OCI-LY3 (cell line): Measurements from ENCODE around the gene CELF4.

Experiments used
- H2AFZ ChIP-seq: fragments of 200-600, 300-600 bp; shearing (Covaris generic); 2 replicates; pipeline ENCODE4 v1.6.0; 2014; ENCODE audit warnings: antibody characterized with exemption, low read depth, low read length
- H3K27ac ChIP-seq: fragments of 200-600, 300-600 bp; sonication (generic); 2 replicates; pipeline ENCODE4 v1.5.1; 2014; ENCODE audit warnings: mild to moderate bottlenecking, low read length, moderate library complexity, mixed read lengths
- H3K27me3 ChIP-seq: fragments of 200-600, 300-600 bp; sonication (generic); 2 replicates; pipeline ENCODE4 v1.6.1; 2014; ENCODE audit warnings: low read depth, low read length, mixed read lengths
- H3K36me3 ChIP-seq: fragments of 200-600, 300-600 bp; sonication (generic); replicated peaks from 2 replicates; pipeline ENCODE3; 2014; ENCODE audit warnings: low read depth, low read length, mixed read lengths
- H3K4me1 ChIP-seq: fragments of 300-600, 200-600 bp; sonication (generic); 2 replicates; pipeline ENCODE4 v1.6.1; 2014; ENCODE audit warnings: low read length, mixed read lengths
- H3K4me2 ChIP-seq: fragments of 200-600, 300-600 bp; sonication (generic); 2 replicates; pipeline ENCODE4 v1.6.1; 2014; ENCODE audit warnings: low read length, mixed read lengths
- H3K4me3 ChIP-seq: fragments of 300-600, 200-600 bp; sonication (generic); 2 replicates; pipeline ENCODE4 v1.5.1; 2014; ENCODE audit warnings: antibody characterized with exemption, mild to moderate bottlenecking, low read length, moderate library complexity
- H3K79me2 ChIP-seq: fragments of 300-600, 200-600 bp; shearing (Covaris generic); 2 replicates; pipeline ENCODE4 v1.6.1; 2014; ENCODE audit warnings: mild to moderate bottlenecking, low read length, mixed read lengths
- H3K9ac ChIP-seq: fragments of 300-600, 200-600 bp; shearing (Covaris generic); 2 replicates; pipeline ENCODE4 v1.6.0; 2014; ENCODE audit warnings: mild to moderate bottlenecking, low read length, moderate library complexity
- H3K9me3 ChIP-seq: fragments of 200-600, 300-600 bp; shearing (Covaris generic); 2 replicates; pipeline ENCODE4 v1.6.1; 2014; ENCODE audit warnings: low read length, mixed read lengths; ENCODE audit not compliant: insufficient read depth
- H4K20me1 ChIP-seq: fragments of 200-600, 300-600 bp; sonication (generic); 2 replicates; pipeline ENCODE4 v1.6.1; 2016; ENCODE audit warnings: low read length, mixed read lengths; ENCODE audit not compliant: insufficient read depth
- EZH2phosphoT487 ChIP-seq: fragments of 200-600 bp; shearing (Covaris generic); IDR thresholded peaks from 2 replicates; pipeline ENCODE4 v1.6.1; 2018; ENCODE audit warnings: antibody characterized with exemption, mixed run types, low read depth
- TF ChIP-seq, protein P1 (sequence below): fragments of 200-600, 300-600 bp; sonication (generic); IDR thresholded peaks from 2 replicates; pipeline ENCODE4 v1.5.1; 2014; ENCODE audit warnings: antibody characterized with exemption, low read length, low read depth

The CELF4 gene

DNA sequence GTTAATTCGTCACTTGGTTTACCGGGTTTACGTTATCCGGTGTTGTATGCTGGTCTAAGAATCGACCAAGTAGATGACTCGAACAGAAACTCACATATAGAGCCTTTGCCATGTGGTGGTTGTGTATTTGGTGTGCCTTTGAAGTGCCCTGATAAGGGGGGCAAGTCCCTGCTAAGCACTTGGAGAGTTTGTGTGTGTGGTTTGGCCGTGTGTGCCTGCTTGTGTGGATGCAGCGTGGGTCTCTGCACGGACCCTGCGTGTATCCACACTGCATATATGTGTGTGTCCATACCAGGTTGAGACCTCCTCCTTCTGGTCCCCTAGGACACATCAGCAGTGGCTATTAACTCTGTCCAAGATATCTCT lies 2.4 kb upstream of the CELF4 start:
- H3K4me1 ChIP-seq, result no peaks in the 10 kb centered on the region
- H3K9ac ChIP-seq, result no peak overlapping the region
- H3K27me3 ChIP-seq, result no peaks in the 10 kb centered on the region
- H3K4me2 ChIP-seq, result no peak overlapping the region
- H3K27ac ChIP-seq, result no peak overlapping the region
- no peaks in the 10 kb centered on the region for H3K79me2 ChIP-seq
- no peak overlapping the region for H2AFZ ChIP-seq
- no peak for TF ChIP-seq EZH2phosphoT487
- TF ChIP-seq, protein P1, sequence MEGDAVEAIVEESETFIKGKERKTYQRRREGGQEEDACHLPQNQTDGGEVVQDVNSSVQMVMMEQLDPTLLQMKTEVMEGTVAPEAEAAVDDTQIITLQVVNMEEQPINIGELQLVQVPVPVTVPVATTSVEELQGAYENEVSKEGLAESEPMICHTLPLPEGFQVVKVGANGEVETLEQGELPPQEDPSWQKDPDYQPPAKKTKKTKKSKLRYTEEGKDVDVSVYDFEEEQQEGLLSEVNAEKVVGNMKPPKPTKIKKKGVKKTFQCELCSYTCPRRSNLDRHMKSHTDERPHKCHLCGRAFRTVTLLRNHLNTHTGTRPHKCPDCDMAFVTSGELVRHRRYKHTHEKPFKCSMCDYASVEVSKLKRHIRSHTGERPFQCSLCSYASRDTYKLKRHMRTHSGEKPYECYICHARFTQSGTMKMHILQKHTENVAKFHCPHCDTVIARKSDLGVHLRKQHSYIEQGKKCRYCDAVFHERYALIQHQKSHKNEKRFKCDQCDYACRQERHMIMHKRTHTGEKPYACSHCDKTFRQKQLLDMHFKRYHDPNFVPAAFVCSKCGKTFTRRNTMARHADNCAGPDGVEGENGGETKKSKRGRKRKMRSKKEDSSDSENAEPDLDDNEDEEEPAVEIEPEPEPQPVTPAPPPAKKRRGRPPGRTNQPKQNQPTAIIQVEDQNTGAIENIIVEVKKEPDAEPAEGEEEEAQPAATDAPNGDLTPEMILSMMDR, result no peak
- H4K20me1 ChIP-seq, result no peaks in the 10 kb centered on the region
- H3K36me3 ChIP-seq, result no peaks in the 10 kb centered on the region
- H3K9me3 ChIP-seq, result no peaks in the 10 kb centered on the region
- H3K4me3 ChIP-seq, result no peak overlapping the region

GRCh38 chr18:37567061-37567993 lies 1.7 kb upstream of the CELF4 start:
- H3K4me1 ChIP-seq, result no peaks in the 10 kb centered on the region
- no peak overlapping the region for H3K4me2 ChIP-seq
- no peak overlapping the region for H3K9ac ChIP-seq
- H2AFZ ChIP-seq, result no peak overlapping the region
- no peaks in the 10 kb centered on the region for H3K9me3 ChIP-seq
- no peaks in the 10 kb centered on the region for H3K27me3 ChIP-seq
- no peaks in the 10 kb centered on the region for H3K36me3 ChIP-seq
- H3K4me3 ChIP-seq, result no peak overlapping the region
- no peaks in the 10 kb centered on the region for H4K20me1 ChIP-seq
- TF ChIP-seq EZH2phosphoT487, result no peak
- TF ChIP-seq, protein P1, result no peak
- H3K27ac ChIP-seq, result no peak overlapping the region
- H3K79me2 ChIP-seq, result no peaks in the 10 kb centered on the region

DNA sequence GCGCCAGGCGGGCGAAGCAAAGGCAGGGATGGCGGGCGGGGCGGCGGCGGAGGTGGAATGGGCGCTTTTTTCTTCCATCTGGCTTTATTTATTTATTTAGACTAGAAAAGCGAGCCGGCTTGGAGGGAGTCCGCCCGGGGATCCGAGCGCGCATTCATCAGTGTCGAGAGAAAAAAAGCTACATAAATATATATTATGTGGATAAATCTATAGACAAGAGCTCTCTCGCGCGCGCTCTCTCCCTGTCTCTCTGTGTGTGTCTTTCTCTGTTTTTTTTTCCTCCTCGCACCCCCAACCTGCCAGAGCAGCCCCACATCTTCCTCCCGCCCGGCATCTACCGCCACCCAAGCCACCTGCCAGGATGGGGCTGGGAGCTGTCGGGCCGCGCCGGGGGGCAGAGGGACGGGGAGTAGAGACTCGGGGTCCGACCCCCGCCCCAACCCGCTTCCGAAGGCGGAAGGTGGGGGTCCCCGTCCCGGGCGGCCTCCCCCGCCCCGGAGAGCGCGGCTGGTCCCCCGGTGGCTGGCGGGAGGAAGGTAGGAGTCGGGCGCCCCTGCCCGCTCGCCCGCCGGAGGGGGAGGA lies 972 bp upstream of the CELF4 start:
- no peak overlapping the region for H2AFZ ChIP-seq
- no peak overlapping the region for H3K27ac ChIP-seq
- H3K4me1 ChIP-seq, result no peaks in the 10 kb centered on the region
- H3K4me3 ChIP-seq, result no peak overlapping the region
- H3K9me3 ChIP-seq, result no peaks in the 10 kb centered on the region
- peaks cover 3% of the 10 kb centered on the region; the same call in 1 of the 2 replicates for H3K27me3 ChIP-seq
- no peak overlapping the region for H3K4me2 ChIP-seq
- H3K79me2 ChIP-seq, result no peaks in the 10 kb centered on the region
- no peak overlapping the region for H3K9ac ChIP-seq
- H4K20me1 ChIP-seq, result no peaks in the 10 kb centered on the region
- no peaks in the 10 kb centered on the region for H3K36me3 ChIP-seq
- TF ChIP-seq, protein P1, result no peak
- TF ChIP-seq EZH2phosphoT487, result no peak

GRCh38 chr18:37565977-37566478 lies 430 bp upstream of the CELF4 start:
- no peak overlapping the region for H3K4me2 ChIP-seq
- peaks cover 3% of the 10 kb centered on the region for H3K27me3 ChIP-seq
- H3K36me3 ChIP-seq, result no peaks in the 10 kb centered on the region
- no peaks in the 10 kb centered on the region for H3K79me2 ChIP-seq
- H3K9me3 ChIP-seq, result no peaks in the 10 kb centered on the region
- H4K20me1 ChIP-seq, result no peaks in the 10 kb centered on the region
- no peak overlapping the region for H3K4me3 ChIP-seq
- no peak for TF ChIP-seq EZH2phosphoT487
- TF ChIP-seq, protein P1, result no peak
- H3K4me1 ChIP-seq, result no peaks in the 10 kb centered on the region
- H2AFZ ChIP-seq, result no peak overlapping the region
- H3K9ac ChIP-seq, result no peak overlapping the region
- no peak overlapping the region for H3K27ac ChIP-seq
